ENCODE data around the gene KIAA0319L.

KIAA0319L gene

GRCh38 chr1:35443768-35444518 is 113.3 kb downstream of the KIAA0319L start:
- no peak for DNase-seq (ENCODE audit: low read depth)

- no peak for DNase-seq (ENCODE audit: low read depth)
Measured at GRCh38 chr1:35442734-35443133, 114.5 kb downstream of the KIAA0319L start.

DNA sequence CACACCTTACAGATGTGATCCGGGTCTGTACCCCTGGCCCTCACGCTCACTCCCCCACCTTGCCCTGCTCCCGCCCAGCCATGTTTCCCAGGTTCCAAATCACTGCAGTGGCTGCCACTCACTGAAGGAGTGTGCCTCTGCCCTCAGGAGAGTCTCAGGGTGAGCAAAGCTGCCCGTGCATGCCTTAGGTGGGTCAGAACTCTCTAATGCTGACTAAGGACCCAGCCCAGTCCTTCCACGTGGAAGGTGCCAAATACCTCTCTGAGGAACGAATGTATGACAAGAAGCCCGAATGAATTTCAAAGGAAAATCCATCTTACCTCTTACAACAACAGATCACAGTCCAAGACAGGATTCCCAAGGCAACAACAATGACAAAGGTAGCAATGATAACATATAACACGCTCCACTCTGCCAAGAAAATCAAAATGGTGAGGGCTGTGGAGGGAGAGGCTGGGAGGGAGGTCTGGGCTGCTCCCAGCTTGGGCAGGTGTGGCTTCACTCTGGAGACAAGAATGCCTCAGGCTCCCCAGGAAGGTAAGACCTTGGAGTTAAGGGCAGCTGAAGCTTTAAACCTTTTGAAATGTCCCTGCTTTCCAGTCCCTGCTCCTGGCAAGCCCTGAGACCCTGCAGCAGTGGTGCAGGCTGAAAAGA is 115.2 kb downstream of the KIAA0319L start:
- DNase-seq (ENCODE audit: low read depth), result no peak

DNA sequence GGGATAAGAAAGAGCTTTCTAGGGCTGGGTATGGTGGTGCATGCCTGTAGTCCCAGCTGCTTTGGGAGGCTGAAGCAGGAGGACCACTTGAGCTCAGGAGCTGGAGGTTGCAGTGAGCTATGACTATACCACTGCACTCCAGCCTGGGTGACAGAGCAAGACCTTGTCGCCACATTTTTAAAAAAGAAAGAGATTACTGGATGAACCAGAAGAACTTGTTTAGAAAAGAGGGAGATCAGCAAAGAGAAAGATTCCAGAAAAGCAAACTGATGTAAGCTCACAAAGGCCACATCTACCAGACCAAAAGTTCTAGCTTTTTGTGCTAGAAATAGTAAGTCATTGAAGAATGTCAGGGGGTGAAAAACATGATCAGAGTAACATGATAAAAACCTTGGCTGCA is 117.6 kb downstream of the KIAA0319L start:
- DNase-seq (ENCODE audit: low read depth), result no peak

DNA sequence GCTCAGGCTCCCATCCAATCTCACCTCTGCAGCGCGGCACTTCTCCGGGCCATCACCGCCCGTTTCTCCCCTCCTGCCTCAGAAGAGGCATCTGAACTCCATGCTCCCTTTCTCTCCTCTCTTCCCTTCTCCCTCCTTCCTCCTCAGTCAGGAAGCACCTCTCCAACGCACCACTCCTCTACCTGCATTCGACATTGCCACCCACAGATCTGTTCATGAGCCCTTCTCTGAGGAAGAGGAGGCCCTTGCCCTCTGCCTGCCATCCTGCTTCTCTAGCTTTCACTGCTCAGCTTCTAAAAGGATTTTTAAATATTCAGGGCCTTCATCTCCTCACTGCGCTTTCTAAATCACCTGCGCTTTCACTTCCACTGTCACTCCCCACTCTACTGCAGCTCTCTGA is 120.0 kb downstream of the KIAA0319L start:
- DNase-seq (ENCODE audit: low read depth), result no peak

GRCh38 chr1:35436078-35436477 is 121.1 kb downstream of the KIAA0319L start:
- no peak for DNase-seq (ENCODE audit: low read depth)

- DNase-seq (ENCODE audit: low read depth), result no peak
Measured at GRCh38 chr1:35434703-35435102, 122.5 kb downstream of the KIAA0319L start.

DNA sequence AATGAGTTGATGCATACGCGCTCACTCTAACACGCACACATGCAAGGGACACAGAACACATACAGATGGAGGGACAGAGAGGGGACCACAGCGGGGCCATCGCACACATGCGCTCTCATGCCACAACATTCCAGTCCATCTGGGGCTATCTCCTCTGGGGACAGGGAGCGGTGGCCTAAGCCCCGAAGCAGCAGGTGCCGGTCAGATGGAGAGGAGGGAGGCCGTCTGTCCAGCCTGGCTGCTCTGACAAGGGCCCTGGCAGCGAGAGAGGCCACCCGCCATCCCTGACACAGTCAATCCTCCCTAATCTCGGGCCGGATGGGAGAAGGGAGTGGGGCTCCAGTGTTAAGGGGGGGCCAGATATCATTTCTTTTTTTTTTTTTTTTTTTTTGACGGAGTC is 123.5 kb downstream of the KIAA0319L start:
- no peak for DNase-seq (ENCODE audit: low read depth)

- no peak for DNase-seq (ENCODE audit: low read depth)
Measured at GRCh38 chr1:35432231-35432630, 125.0 kb downstream of the KIAA0319L start.

DNA sequence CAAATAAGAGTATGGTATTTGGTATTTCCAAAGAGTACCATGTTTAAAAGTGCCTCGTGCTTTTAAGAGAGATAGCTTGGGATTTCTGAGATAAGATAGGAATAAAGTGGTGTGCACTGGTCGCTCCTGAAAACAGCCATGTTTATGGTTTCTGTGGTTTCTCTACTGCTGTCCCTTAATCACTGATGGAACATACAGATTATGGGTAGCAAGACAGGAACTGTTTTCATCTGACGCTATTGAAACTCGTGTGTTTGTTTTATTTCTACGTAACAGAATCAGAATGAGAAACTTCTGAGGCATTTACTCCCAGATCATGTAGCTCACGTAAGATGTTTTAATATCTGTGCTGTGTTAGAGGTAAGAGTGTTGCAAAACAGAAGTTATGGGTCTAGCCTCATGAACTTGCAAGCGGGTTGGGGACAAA is 126.0 kb downstream of the KIAA0319L start:
- no peak for DNase-seq (ENCODE audit: low read depth)

DNA sequence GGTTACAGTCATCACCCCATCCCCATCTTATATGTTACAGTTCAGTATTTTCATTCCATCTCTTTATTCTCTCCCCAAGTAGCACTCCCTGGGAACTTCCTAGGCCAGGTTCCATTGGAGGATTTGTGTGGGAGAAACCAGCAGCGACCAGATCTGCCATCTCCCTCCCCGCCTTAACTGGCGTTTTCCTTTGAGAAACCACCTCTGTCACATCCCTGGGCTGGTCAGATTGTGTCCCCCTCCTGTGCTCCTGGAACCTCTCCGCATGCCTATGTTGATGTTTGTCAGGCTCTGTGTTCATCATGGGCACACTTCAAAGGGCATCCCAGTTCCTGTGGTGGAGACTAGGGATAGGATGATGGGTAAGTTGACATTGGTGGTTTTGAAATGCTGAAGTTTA is 126.4 kb downstream of the KIAA0319L start:
- no peak for DNase-seq (ENCODE audit: low read depth)

GRCh38 chr1:35428360-35428759 is 128.8 kb downstream of the KIAA0319L start:
- DNase-seq (ENCODE audit: low read depth), result no peak

DNA sequence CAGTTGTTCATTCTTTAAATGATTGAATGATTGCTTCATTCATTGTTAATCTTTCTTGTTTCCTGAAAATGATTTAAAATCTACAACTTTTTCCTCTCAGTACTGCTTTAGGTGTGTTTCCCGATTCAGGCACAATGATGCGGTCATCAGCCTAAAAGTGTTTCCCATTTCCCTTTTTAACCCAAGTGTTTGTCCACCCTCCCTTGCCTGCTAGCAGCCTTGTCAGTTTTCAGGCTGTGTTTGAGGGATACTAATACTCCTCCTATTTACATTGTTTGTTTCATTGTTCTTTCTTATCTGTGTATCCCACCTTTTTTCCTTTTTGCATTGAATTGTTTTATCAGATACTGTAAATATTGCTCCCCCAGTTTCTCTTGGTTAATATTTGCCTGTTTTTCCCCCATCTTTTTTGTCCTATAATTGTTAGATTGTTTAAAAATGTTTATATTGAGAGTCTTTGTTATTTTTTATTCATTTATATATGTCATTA is 131.1 kb downstream of the KIAA0319L start:
- DNase-seq (ENCODE audit: low read depth), result no peak

GRCh38 chr1:35408925-35409324 is 148.3 kb downstream of the KIAA0319L start:
- DNase-seq (ENCODE audit: low read depth), result no peak

GRCh38 chr1:35407743-35408142 is 149.5 kb downstream of the KIAA0319L start:
- no peak for DNase-seq (ENCODE audit: low read depth)

- no peak for DNase-seq (ENCODE audit: low read depth)
Measured at GRCh38 chr1:35406103-35406502, 151.1 kb downstream of the KIAA0319L start.

DNA sequence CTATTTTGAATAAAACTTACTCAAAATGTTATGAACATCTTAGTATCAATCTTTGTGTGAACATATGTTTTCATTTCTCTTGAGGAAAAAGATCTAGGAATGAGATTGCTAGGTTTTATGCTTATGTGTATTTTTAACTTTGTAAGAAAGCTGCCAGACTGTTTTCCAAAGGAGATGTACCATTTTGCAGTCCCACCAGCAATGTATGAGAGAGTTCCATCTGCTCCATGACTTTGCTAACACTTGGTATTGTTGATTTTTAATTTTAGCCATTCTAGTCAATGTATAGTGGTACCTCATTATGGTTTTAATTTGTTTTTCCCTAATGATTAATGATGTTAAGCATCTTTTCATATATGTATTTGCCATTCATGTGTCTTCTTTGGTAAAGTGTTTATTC is 156.2 kb downstream of the KIAA0319L start:
- DNase-seq (ENCODE audit: low read depth), result no peak

DNA sequence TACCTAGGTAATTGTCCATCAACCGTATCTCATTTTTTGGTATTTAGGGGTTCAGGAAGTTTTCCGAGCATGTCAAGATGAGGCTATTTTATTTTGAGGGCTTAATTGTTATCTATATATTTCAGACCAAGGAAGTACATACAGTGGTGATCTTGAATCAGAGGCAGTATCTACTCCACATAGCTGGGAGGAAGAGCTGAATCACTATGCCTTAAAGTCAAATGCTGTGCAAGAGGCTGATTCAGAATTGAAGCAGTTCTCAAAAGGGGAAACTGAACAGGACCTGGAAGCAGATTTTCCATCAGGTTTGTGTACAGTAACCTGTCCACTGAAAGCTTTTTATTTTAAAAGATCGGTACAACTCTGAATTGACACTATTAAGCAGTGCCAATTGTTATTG is 158.5 kb downstream of the KIAA0319L start:
- DNase-seq (ENCODE audit: low read depth), result no peak

DNA sequence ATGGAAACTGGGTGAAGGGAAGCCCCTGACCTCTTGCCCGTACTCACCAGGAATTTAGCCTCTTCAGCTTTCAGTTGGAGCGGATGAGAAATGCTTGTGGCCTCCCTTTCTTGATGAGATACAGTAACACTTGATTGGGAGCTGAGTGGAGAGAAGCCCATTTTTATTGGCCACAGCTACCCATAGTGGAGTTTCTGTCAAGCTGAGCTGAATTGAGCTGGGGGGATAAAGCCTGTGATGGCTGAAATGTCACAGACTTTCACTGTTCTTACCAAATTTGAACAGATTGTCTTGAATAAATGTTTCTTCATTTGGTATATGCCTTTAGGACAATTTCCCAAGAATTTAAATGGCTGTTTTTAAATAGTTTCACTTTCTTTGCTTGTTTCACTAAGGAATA is 162.8 kb downstream of the KIAA0319L start:
- no peak for DNase-seq (ENCODE audit: low read depth)

DNA sequence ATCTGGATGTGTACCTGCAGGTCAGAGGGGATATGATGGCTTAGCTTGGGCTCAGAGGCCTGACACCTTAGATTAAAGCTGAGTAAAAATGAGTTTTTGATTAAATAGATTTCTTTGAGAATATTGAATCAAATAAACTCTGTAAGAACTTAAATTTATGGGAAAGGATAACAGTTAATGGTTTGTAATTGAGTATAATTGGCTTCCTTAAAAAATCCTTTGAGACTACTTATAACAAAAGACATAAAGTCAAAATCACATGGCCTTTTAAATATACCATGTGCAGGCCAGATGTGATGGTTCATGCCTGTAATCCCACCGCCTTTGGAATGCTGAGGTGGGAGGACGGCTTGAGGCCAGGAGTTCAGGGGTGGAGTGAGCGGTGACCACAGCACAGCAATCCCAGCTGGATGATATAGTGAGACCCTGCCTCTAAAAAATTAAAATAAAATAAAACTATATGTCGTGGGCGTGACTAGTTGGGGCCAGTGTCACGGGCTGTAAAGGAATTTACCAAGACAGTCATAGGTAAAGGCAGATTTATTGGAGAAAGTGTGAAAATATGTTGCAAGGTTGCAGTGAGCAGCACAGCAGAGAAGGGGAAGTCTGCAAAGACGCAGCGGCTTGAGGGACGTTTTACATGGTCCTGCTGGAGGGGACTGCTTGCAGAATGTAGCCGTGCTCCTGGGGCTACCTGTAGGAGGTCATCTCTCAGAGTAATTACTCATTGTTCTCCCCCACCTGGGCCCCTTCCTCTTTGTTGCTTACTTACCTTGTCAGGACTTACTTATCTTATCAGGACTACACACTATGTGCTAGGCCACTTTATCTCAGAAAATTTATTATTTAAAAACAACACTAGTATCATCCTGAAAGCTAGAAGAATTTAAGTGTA is 166.4 kb downstream of the KIAA0319L start:
- DNase-seq (ENCODE audit: low read depth), result no peak

- DNase-seq (ENCODE audit: low read depth), result no peak
Measured at GRCh38 chr1:35386959-35387358, 170.2 kb downstream of the KIAA0319L start.

DNA sequence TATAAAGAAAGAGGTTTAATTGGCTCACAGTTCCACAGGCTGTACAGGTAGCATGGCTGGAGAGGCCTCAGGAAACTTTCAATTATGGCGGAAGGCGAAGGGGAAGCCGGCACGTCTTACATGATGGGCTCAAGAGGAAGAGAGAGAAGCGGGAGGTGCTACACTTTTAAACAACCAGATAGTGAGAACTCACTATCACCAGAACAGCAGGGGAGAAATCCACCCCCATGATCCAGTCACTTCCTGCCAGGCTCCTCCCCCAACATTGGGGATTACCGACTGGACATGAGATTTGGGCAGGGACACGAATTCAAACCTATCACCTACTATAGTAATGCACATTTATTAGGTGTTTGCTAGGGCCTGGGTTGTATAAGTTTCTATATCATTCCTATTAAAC is 170.9 kb downstream of the KIAA0319L start:
- no peak for DNase-seq (ENCODE audit: low read depth)

Measured in activated T-cell treated with anti-CD3 and anti-CD28 coated beads for 1 hour (primary cell).